ENCODE results near the gene SAP30BP. TPM values are rescaled to one million over a fixed set of nuclear protein-coding genes. Genes with fewer than 3 reads are reported as not detected.
"Not testable (repeated sequence)": the region's sequence is repeated elsewhere in the genome, so short reads cannot be mapped to it uniquely, and the experiment has no call there.

The SAP30BP gene
- total RNA-seq, 2 donors from 2014 or later = 56.7 to 66.1 TPM

GRCh38 chr17:75632863-75633485 is 34.2 kb upstream of the SAP30BP start, which contains the start of gene SMIM5:
TSS of gene SMIM5 (plus strand) at chr17:75633434. CDS start at chr17:75640202, 6,768 bp downstream.
- DNase-seq (ENCODE audit: low spot score) = peak; percentile 97
- intact Hi-C loops (cut with DNase I) = loop anchor here in 1 of 2 donors (5.0 kb wide), 1 partner anchor 114 kb away; no protein-coding TSS in a partner anchor

- intact Hi-C loops (cut with DNase I) = loop anchor here (2.0 to 5.0 kb wide), 2 partner anchors 114 to 115 kb away; no protein-coding TSS in a partner anchor
- peak; percentile 96 for DNase-seq (ENCODE audit: low spot score)
These were observed 33.4 kb upstream of the SAP30BP start for GRCh38 chr17:75633486-75634375.

- no peak for DNase-seq (ENCODE audit: low spot score)
- intact Hi-C loops (cut with DNase I) = loop anchor here (2.0 to 5.0 kb wide), 2 partner anchors 113 to 114 kb away; no protein-coding TSS in a partner anchor
These were observed 32.8 kb upstream of the SAP30BP start for GRCh38 chr17:75634376-75634740.

- no peak for DNase-seq (ENCODE audit: low spot score)
- intact Hi-C loops (cut with DNase I) = loop anchor here (2.0 to 5.0 kb wide), 2 partner anchors 112 to 114 kb away; no protein-coding TSS in a partner anchor
These were observed 32.2 kb upstream of the SAP30BP start for GRCh38 chr17:75634754-75635609.

GRCh38 chr17:75635610-75636202 is 31.4 kb upstream of the SAP30BP start:
- DNase-seq (ENCODE audit: low spot score) = no peak

GRCh38 chr17:75636381-75637142 is 30.6 kb upstream of the SAP30BP start:
- no peak for DNase-seq (ENCODE audit: low spot score)
- intact Hi-C loops (cut with DNase I) = no loop called here

More at GRCh38 chr17:75635610-75636202, 31.4 kb upstream of the SAP30BP start:
- intact Hi-C loops (cut with DNase I) = loop anchor here in 1 of 2 donors (2.0 kb wide), 1 partner anchor 113 kb away; no protein-coding TSS in a partner anchor

GRCh38 chr17:75637143-75637538 is 30.0 kb upstream of the SAP30BP start:
- DNase-seq (ENCODE audit: low spot score) = no peak
- intact Hi-C loops (cut with DNase I) = no loop called here

- intact Hi-C loops (cut with DNase I) = no loop called here
- DNase-seq (ENCODE audit: low spot score) = no peak
These were observed 29.6 kb upstream of the SAP30BP start for GRCh38 chr17:75637551-75637950.

GRCh38 chr17:75638039-75638438 is 29.1 kb upstream of the SAP30BP start:
- DNase-seq (ENCODE audit: low spot score); intact Hi-C loops (cut with DNase I): not testable (repeated sequence)

- DNase-seq (ENCODE audit: low spot score) = no peak
These were observed 28.2 kb upstream of the SAP30BP start for GRCh38 chr17:75638893-75639292.

GRCh38 chr17:75639327-75639726 is 27.8 kb upstream of the SAP30BP start:
- intact Hi-C loops (cut with DNase I) = no loop called here
- no peak for DNase-seq (ENCODE audit: low spot score)

More at GRCh38 chr17:75638893-75639292, 28.2 kb upstream of the SAP30BP start:
- intact Hi-C loops (cut with DNase I) = no loop called here

- DNase-seq (ENCODE audit: low spot score) = no peak
- intact Hi-C loops (cut with DNase I) = no loop called here
These were observed 27.2 kb upstream of the SAP30BP start for GRCh38 chr17:75639771-75640555.

- no peak for DNase-seq (ENCODE audit: low spot score)
- intact Hi-C loops (cut with DNase I) = no loop called here
These were observed 26.5 kb upstream of the SAP30BP start for GRCh38 chr17:75640556-75641119.

- intact Hi-C loops (cut with DNase I) = no loop called here
- no peak for DNase-seq (ENCODE audit: low spot score)
These were observed 25.8 kb upstream of the SAP30BP start for GRCh38 chr17:75641343-75641742.

- intact Hi-C loops (cut with DNase I) = no loop called here
- DNase-seq (ENCODE audit: low spot score) = no peak
These were observed 24.9 kb upstream of the SAP30BP start for GRCh38 chr17:75642182-75642783.

GRCh38 chr17:75642784-75643642 is 24.1 kb upstream of the SAP30BP start:
- intact Hi-C loops (cut with DNase I) = no loop called here
- no peak for DNase-seq (ENCODE audit: low spot score)

Measured in posterior vena cava (tissue), 2 donors.